Stimulated activated CD8-positive, alpha-beta memory T cell treated with anti-CD3 and anti-CD28 coated beads, Interleukin-12 subunit alpha, Interleukin-12 subunit beta, amount 100 ng/mL, for 24 hours (primary cell): ENCODE measurements around the gene SRP19.
"Not testable (repeated sequence)": the region's sequence is repeated elsewhere in the genome, so short reads cannot be mapped to it uniquely, and the experiment has no call there.

Source experiments
- DNase-seq: peaks from one replicate; pipeline ENCODE4 v3.0.0-alpha.2; 2020; ENCODE audit errors: extremely low read depth

The SRP19 gene

GRCh38 chr5:112870966-112871365 lies 9.9 kb downstream of the SRP19 start:
- no peak for DNase-seq

GRCh38 chr5:112876362-112876761 lies 15.3 kb downstream of the SRP19 start:
- no peak for DNase-seq

GRCh38 chr5:112878101-112878500 lies 17.0 kb downstream of the SRP19 start:
- DNase-seq: no peak

GRCh38 chr5:112878760-112879159 lies 17.7 kb downstream of the SRP19 start:
- DNase-seq: no peak

- no peak for DNase-seq
These were observed 19.3 kb downstream of the SRP19 start for GRCh38 chr5:112880219-112880964.

GRCh38 chr5:112883192-112883591 lies 22.1 kb downstream of the SRP19 start:
- DNase-seq: no peak

- no peak for DNase-seq
These were observed 23.9 kb downstream of the SRP19 start for GRCh38 chr5:112885001-112885400.

- no peak for DNase-seq
These were observed 25.9 kb downstream of the SRP19 start for GRCh38 chr5:112886975-112887374.

- not testable (repeated sequence) for DNase-seq
These were observed 31.0 kb downstream of the SRP19 start for GRCh38 chr5:112892066-112892465.

GRCh38 chr5:112892776-112893175 lies 31.7 kb downstream of the SRP19 start:
- no peak for DNase-seq

- no peak for DNase-seq
These were observed 34.6 kb downstream of the SRP19 start for GRCh38 chr5:112895682-112896081.

GRCh38 chr5:112902561-112902960 lies 41.5 kb downstream of the SRP19 start:
- DNase-seq: no peak

GRCh38 chr5:112904996-112905395 lies 43.9 kb downstream of the SRP19 start:
- not testable (repeated sequence) for DNase-seq

GRCh38 chr5:112906637-112907036 lies 45.5 kb downstream of the SRP19 start:
- no peak for DNase-seq

GRCh38 chr5:112907166-112907631 lies 46.1 kb downstream of the SRP19 start:
- no peak for DNase-seq

- no peak for DNase-seq
These were observed 47.8 kb downstream of the SRP19 start for GRCh38 chr5:112908854-112909253.

GRCh38 chr5:112910529-112910928 lies 49.4 kb downstream of the SRP19 start:
- no peak for DNase-seq

GRCh38 chr5:112914584-112914983 lies 53.5 kb downstream of the SRP19 start:
- no peak for DNase-seq

GRCh38 chr5:112915831-112916230 lies 54.7 kb downstream of the SRP19 start:
- DNase-seq: no peak

GRCh38 chr5:112917453-112917995 lies 56.4 kb downstream of the SRP19 start:
- DNase-seq: no peak

- no peak for DNase-seq
These were observed 57.0 kb downstream of the SRP19 start for GRCh38 chr5:112918136-112918535.

GRCh38 chr5:112918679-112919078 lies 57.6 kb downstream of the SRP19 start:
- no peak for DNase-seq
